Measurements from ENCODE around the gene SMIM28.

- no peak for TF ChIP-seq CTCF (conservative IDR thresholded peaks at IDR 0.05)
- TF ChIP-seq ZFX (IDR thresholded peaks at IDR 0.05), result no peak
Observed at GRCh38 chr6:138426500-138427123, 48.9 kb downstream of the SMIM28 start.
